ENCODE measurements around the gene OR1J2.
A peak's percentile ranks its signal among the peaks of the same experiment; 100 is the strongest.

DNA sequence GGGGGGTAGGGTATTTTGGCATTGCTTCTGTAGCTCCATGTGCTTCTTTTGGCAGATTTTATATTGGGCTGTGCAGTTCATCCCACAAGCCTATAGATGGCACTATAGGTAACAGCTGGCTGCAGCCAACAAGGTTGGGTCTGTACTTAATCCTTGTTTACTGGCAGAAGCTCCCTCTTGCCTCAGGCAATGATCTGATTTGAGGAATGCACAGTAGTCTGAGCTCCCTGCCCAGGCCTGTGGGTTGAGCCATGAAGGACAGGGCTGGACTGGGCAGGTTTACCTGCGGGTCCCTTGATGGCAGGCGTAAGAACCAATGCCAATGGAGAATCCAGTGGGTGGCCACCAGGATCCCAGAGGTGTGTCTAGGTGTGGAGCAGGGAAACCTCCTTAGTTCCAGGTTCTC lies 11.7 kb upstream of the OR1J2 start:
- TF ChIP-seq, protein P1, sequence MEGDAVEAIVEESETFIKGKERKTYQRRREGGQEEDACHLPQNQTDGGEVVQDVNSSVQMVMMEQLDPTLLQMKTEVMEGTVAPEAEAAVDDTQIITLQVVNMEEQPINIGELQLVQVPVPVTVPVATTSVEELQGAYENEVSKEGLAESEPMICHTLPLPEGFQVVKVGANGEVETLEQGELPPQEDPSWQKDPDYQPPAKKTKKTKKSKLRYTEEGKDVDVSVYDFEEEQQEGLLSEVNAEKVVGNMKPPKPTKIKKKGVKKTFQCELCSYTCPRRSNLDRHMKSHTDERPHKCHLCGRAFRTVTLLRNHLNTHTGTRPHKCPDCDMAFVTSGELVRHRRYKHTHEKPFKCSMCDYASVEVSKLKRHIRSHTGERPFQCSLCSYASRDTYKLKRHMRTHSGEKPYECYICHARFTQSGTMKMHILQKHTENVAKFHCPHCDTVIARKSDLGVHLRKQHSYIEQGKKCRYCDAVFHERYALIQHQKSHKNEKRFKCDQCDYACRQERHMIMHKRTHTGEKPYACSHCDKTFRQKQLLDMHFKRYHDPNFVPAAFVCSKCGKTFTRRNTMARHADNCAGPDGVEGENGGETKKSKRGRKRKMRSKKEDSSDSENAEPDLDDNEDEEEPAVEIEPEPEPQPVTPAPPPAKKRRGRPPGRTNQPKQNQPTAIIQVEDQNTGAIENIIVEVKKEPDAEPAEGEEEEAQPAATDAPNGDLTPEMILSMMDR (IDR thresholded peaks at IDR 0.05), result peak; percentile 24 to 51 (median 25)
- no peak for TF ChIP-seq POLR2A (IDR thresholded peaks at IDR 0.05)

Data from testis (tissue), 2 donors.